ENCODE results near the gene VSIG8. TPM values are rescaled to one million over a fixed set of nuclear protein-coding genes. Genes with fewer than 3 reads are reported as not detected.
"Not testable (repeated sequence)": the region's sequence is repeated elsewhere in the genome, so short reads cannot be mapped to it uniquely, and the experiment has no call there.

VSIG8 gene, protein sequence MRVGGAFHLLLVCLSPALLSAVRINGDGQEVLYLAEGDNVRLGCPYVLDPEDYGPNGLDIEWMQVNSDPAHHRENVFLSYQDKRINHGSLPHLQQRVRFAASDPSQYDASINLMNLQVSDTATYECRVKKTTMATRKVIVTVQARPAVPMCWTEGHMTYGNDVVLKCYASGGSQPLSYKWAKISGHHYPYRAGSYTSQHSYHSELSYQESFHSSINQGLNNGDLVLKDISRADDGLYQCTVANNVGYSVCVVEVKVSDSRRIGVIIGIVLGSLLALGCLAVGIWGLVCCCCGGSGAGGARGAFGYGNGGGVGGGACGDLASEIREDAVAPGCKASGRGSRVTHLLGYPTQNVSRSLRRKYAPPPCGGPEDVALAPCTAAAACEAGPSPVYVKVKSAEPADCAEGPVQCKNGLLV
- total RNA-seq (not detected), polyA plus RNA-seq (not detected)

GRCh38 chr1:159862557-159862956, at the start of gene VSIG8:
Gene VSIG8, minus strand, starts transcription at chr1:159862657. Its CDS starts 136 bp downstream, at chr1:159862521.
- H3K27ac ChIP-seq (ENCODE audit: low read depth, low read length) = no peak within 1 kb of the TSS
- no peaks in the 10 kb centered on the region for H3K9me3 ChIP-seq (ENCODE audit: low read length)
- peaks cover 8% of the 10 kb centered on the region for H3K4me1 ChIP-seq (ENCODE audit: insufficient read depth, low read length)
- Mint-ChIP-seq H3K36me3 (peaks cover 0 to 3% (median 0%) of the 10 kb centered on the region in 3 donors), H3K27ac (peak within 1 kb of the TSS in 1 of 8 donors; percentile 70), H3K9me3 (no peaks in the 10 kb centered on the region), H3K4me1 (peaks cover 19 to 35% (median 22%) of the 10 kb centered on the region in 3 donors), H3K4me3 (no peak within 1 kb of the TSS), H3K27me3 (peaks cover 0 to 6% of the 10 kb centered on the region in 2 donors)
- DNase-seq = no peak
- no peak within 1 kb of the TSS for H3K4me3 ChIP-seq (ENCODE audit: low read length)
- ChIA-PET POLR2A (no interaction called here), CTCF (no interaction called here)
- no peaks in the 10 kb centered on the region for H3K36me3 ChIP-seq (ENCODE audit: insufficient read depth, low read length)
- no peaks in the 10 kb centered on the region for H3K27me3 ChIP-seq (ENCODE audit: insufficient read depth, low read length, poor library complexity, severe bottlenecking)

- peak overlapping the region; percentile 47 to 84 (median 72) for H3K4me3 Mint-ChIP-seq
Observed at GRCh38 chr1:159911326-159912070, 49.0 kb upstream of the VSIG8 start.

GRCh38 chr1:159908031-159908940, 45.8 kb upstream of the VSIG8 start:
- Histone ChIP-seq H3K27me3 (ENCODE audit: insufficient read depth, low read length, poor library complexity, severe bottlenecking) (no peaks in the 10 kb centered on the region), H3K36me3 (ENCODE audit: insufficient read depth, low read length) (no peaks in the 10 kb centered on the region), H3K4me1 (ENCODE audit: insufficient read depth, low read length) (peaks cover 36% of the 10 kb centered on the region), H3K4me3 (ENCODE audit: low read length) (no peak overlapping the region), H3K27ac (ENCODE audit: low read depth, low read length) (no peak overlapping the region), H3K9me3 (ENCODE audit: low read length) (no peaks in the 10 kb centered on the region)
- Mint-ChIP-seq H3K9me3 (no peaks in the 10 kb centered on the region), H3K27ac (peak overlapping the region; percentile 39 to 99 (median 69)), H3K4me3 (no peak overlapping the region), H3K4me1 (peaks cover 40 to 61% (median 54%) of the 10 kb centered on the region in 3 donors), H3K36me3 (peaks cover 0 to 8% (median 0%) of the 10 kb centered on the region in 3 donors), H3K27me3 (no peaks in the 10 kb centered on the region)
- CTCF ChIA-PET = interaction anchor here (1.0 to 1.8 kb wide), 6 partner anchors 12 to 127 kb away, joined by 3 to 7 read pairs (median 4); partner anchors contain the start of gene DUSP23
- POLR2A ChIA-PET = no interaction called here
- no peak for DNase-seq

More at GRCh38 chr1:159911326-159912070, 49.0 kb upstream of the VSIG8 start:
- DNase-seq = no peak
- Mint-ChIP-seq H3K27ac (peak overlapping the region; percentile 90 to 99 (median 98)), H3K4me1 (peaks cover 53 to 89% (median 79%) of the 10 kb centered on the region in 3 donors), H3K27me3 (no peaks in the 10 kb centered on the region), H3K9me3 (no peaks in the 10 kb centered on the region), H3K36me3 (peaks cover 0 to 8% (median 3%) of the 10 kb centered on the region in 3 donors)
- H3K4me3 ChIP-seq (ENCODE audit: low read length) = peak overlapping the region; percentile 22
- no peaks in the 10 kb centered on the region for H3K27me3 ChIP-seq (ENCODE audit: insufficient read depth, low read length, poor library complexity, severe bottlenecking)
- ChIA-PET CTCF (interaction anchor here (0.8 to 1.4 kb wide), 3 partner anchors 35 to 174 kb away, joined by 3 to 5 read pairs (median 5); partner anchors contain the start of gene IGSF9), POLR2A (interaction anchor here (1.2 kb wide), 1 partner anchor 15 kb away, joined by 6 read pairs; no protein-coding TSS in a partner anchor)
- H3K36me3 ChIP-seq (ENCODE audit: insufficient read depth, low read length) = no peaks in the 10 kb centered on the region
- peaks cover 47% of the 10 kb centered on the region for H3K4me1 ChIP-seq (ENCODE audit: insufficient read depth, low read length)
- H3K9me3 ChIP-seq (ENCODE audit: low read length) = no peaks in the 10 kb centered on the region
- H3K27ac ChIP-seq (ENCODE audit: low read depth, low read length) = peak overlapping the region; percentile 77

- H3K27ac ChIP-seq (ENCODE audit: low read depth, low read length) = no peak overlapping the region
- peaks cover 0 to 8% (median 0%) of the 10 kb centered on the region in 3 donors for H3K36me3 Mint-ChIP-seq
- POLR2A ChIA-PET = interaction anchor here (0.7 to 0.9 kb wide), 2 partner anchors 15 to 18 kb away, joined by 3 read pairs; partner anchors contain the start of gene TAGLN2
- peaks cover 28 to 47% (median 40%) of the 10 kb centered on the region in 3 donors for H3K4me1 Mint-ChIP-seq
- no peaks in the 10 kb centered on the region for H3K9me3 Mint-ChIP-seq
- H3K27ac Mint-ChIP-seq = peak overlapping the region in 5 of 8 donors; percentile 5 to 84 (median 76)
- H3K36me3 ChIP-seq (ENCODE audit: insufficient read depth, low read length) = no peaks in the 10 kb centered on the region
- no peaks in the 10 kb centered on the region for H3K9me3 ChIP-seq (ENCODE audit: low read length)
- CTCF ChIA-PET = interaction anchor here (1.7 to 2.3 kb wide), 3 partner anchors 14 to 108 kb away, joined by 5 to 7 read pairs (median 6); no protein-coding TSS in a partner anchor
- peak overlapping the region in 1 of 7 donors; percentile 23 for H3K4me3 Mint-ChIP-seq
- H3K27me3 ChIP-seq (ENCODE audit: insufficient read depth, low read length, poor library complexity, severe bottlenecking) = no peaks in the 10 kb centered on the region
- DNase-seq = no peak
- H3K27me3 Mint-ChIP-seq = no peaks in the 10 kb centered on the region
- H3K4me1 ChIP-seq (ENCODE audit: insufficient read depth, low read length) = peaks cover 25% of the 10 kb centered on the region
- H3K4me3 ChIP-seq (ENCODE audit: low read length) = no peak overlapping the region
Observed at GRCh38 chr1:159906960-159907359, 44.5 kb upstream of the VSIG8 start.

- H3K27me3 Mint-ChIP-seq; H3K27ac Mint-ChIP-seq; DNase-seq; H3K27me3 ChIP-seq (ENCODE audit: insufficient read depth, low read length, poor library complexity, severe bottlenecking); H3K4me3 Mint-ChIP-seq; H3K27ac ChIP-seq (ENCODE audit: low read depth, low read length); H3K4me1 ChIP-seq (ENCODE audit: insufficient read depth, low read length); H3K4me3 ChIP-seq (ENCODE audit: low read length); H3K9me3 ChIP-seq (ENCODE audit: low read length); POLR2A ChIA-PET; H3K9me3 Mint-ChIP-seq; H3K36me3 ChIP-seq (ENCODE audit: insufficient read depth, low read length); H3K36me3 Mint-ChIP-seq: not testable (repeated sequence)
- H3K4me1 Mint-ChIP-seq = peaks cover 3 to 21% (median 11%) of the 10 kb centered on the region in 3 donors
- CTCF ChIA-PET = interaction anchor here (1.0 kb wide), 1 partner anchor 105 kb away, joined by 4 read pairs; no protein-coding TSS in a partner anchor
Observed at GRCh38 chr1:159904036-159904435, 41.6 kb upstream of the VSIG8 start.

GRCh38 chr1:159902541-159902940, 40.1 kb upstream of the VSIG8 start:
- Histone ChIP-seq H3K4me3 (ENCODE audit: low read length) (no peak overlapping the region), H3K9me3 (ENCODE audit: low read length) (no peaks in the 10 kb centered on the region), H3K27me3 (ENCODE audit: insufficient read depth, low read length, poor library complexity, severe bottlenecking) (no peaks in the 10 kb centered on the region), H3K4me1 (ENCODE audit: insufficient read depth, low read length) (no peaks in the 10 kb centered on the region), H3K36me3 (ENCODE audit: insufficient read depth, low read length) (no peaks in the 10 kb centered on the region), H3K27ac (ENCODE audit: low read depth, low read length) (no peak overlapping the region)
- no peaks in the 10 kb centered on the region for H3K9me3 Mint-ChIP-seq
- no peak for DNase-seq
- H3K36me3 Mint-ChIP-seq = peaks cover 0 to 8% (median 0%) of the 10 kb centered on the region in 3 donors
- H3K4me3 Mint-ChIP-seq = no peak overlapping the region
- H3K4me1 Mint-ChIP-seq = peaks cover 0 to 13% (median 8%) of the 10 kb centered on the region in 3 donors
- ChIA-PET POLR2A (no interaction called here), CTCF (no interaction called here)
- H3K27ac Mint-ChIP-seq = no peak overlapping the region
- H3K27me3 Mint-ChIP-seq = no peaks in the 10 kb centered on the region

GRCh38 chr1:159900755-159901360, 38.4 kb upstream of the VSIG8 start:
- no peaks in the 10 kb centered on the region for H3K9me3 Mint-ChIP-seq
- Histone ChIP-seq H3K9me3 (ENCODE audit: low read length) (no peaks in the 10 kb centered on the region), H3K27ac (ENCODE audit: low read depth, low read length) (no peak overlapping the region), H3K4me3 (ENCODE audit: low read length) (no peak overlapping the region), H3K36me3 (ENCODE audit: insufficient read depth, low read length) (no peaks in the 10 kb centered on the region), H3K27me3 (ENCODE audit: insufficient read depth, low read length, poor library complexity, severe bottlenecking) (no peaks in the 10 kb centered on the region), H3K4me1 (ENCODE audit: insufficient read depth, low read length) (no peaks in the 10 kb centered on the region)
- peak overlapping the region in 1 of 8 donors; percentile 30 for H3K27ac Mint-ChIP-seq
- H3K36me3 Mint-ChIP-seq = peaks cover 0 to 8% (median 0%) of the 10 kb centered on the region in 3 donors
- H3K4me1 Mint-ChIP-seq = peaks cover 0 to 2% (median 0%) of the 10 kb centered on the region in 3 donors
- DNase-seq = no peak
- CTCF ChIA-PET = interaction anchor here (1.2 to 1.8 kb wide), 2 partner anchors 8 to 10 kb away, joined by 4 to 5 read pairs; no protein-coding TSS in a partner anchor
- no peaks in the 10 kb centered on the region for H3K27me3 Mint-ChIP-seq
- H3K4me3 Mint-ChIP-seq = no peak overlapping the region
- POLR2A ChIA-PET = no interaction called here

Data from CD8-positive, alpha-beta memory T cell (primary cell).